Tibial nerve (tissue), 4 donors: ENCODE data around the gene CHCHD10. TPM values are rescaled to one million over a fixed set of nuclear protein-coding genes. Genes with fewer than 3 reads are reported as not detected.

Experiments
- DNase-seq, 2 donors: peaks; one replicate each; pipeline ENCODE4 v3.0.0-alpha.2; 2019; ENCODE audit warnings: low spot score in 2 of 2
- H3K27ac ChIP-seq, 4 donors: fragments of 200-600 bp; sonication (generic) in 3 of 4; one replicate each; pipeline ENCODE4 v1.5.1; 2017 to 2019; ENCODE audit warnings: mild to moderate bottlenecking in 1 of 4
- H3K27me3 ChIP-seq, 2 donors: fragments of 200-600 bp; sonication (generic) in 1 of 2; one replicate each; pipeline versions ENCODE4 v1.5.1 to v1.6.0; 2017 to 2019
- H3K36me3 ChIP-seq, 3 donors: fragments of 200-600 bp; sonication (generic); one replicate each; pipeline ENCODE4 v1.5.1; 2018 to 2019
- H3K4me1 ChIP-seq, 4 donors: fragments of 200-600 bp; sonication (generic) in 3 of 4; one replicate each; pipeline ENCODE4 v1.5.1; 2017 to 2019
- H3K4me3 ChIP-seq, 4 donors: fragments of 200-600 bp; sonication (generic) in 3 of 4; one replicate each; pipeline ENCODE4 v1.5.1; 2017 to 2019; ENCODE audit warnings: mild to moderate bottlenecking in 1 of 4, moderate library complexity in 1 of 4
- H3K9me3 ChIP-seq, 4 donors: fragments of 200-600 bp; sonication (generic) in 3 of 4; one replicate each; pipeline ENCODE4 v1.5.1; 2017 to 2019
- CTCF ChIP-seq, 5 experiments: fragments of 200-600 bp in 3 of 5; fragments of 450-650 bp in 2 of 5; sonication (generic) in 3 of 5; IDR thresholded peaks; one replicate each; pipeline ENCODE4 v1.5.1; 2016 to 2019; ENCODE audit warnings: antibody characterized with exemption in 5 of 5, mild to moderate bottlenecking in 3 of 5, moderate library complexity in 2 of 5
- EP300 ChIP-seq, 2 donors: sonication (generic); formaldehyde crosslinking; IDR thresholded peaks; one replicate each; pipeline ENCODE4 v1.6.1; 2017; ENCODE audit warnings: antibody characterized with exemption in 2 of 2, mild to moderate bottlenecking in 1 of 2
- POLR2A ChIP-seq, 2 donors: fragments of 450-650 bp; IDR thresholded peaks; one replicate each; pipeline ENCODE4 v1.6.1; 2017; ENCODE audit warnings: antibody characterized with exemption in 2 of 2, mild to moderate bottlenecking in 2 of 2, moderate library complexity in 2 of 2
- WGBS, 2 donors: methylation state at CpG; one replicate each; pipeline ENCODE4 v1.1.5; 2018; 5-methylcytosine and 5-hydroxymethylcytosine counted together
- total RNA-seq, 4 donors: library from RNA; depleted of rRNA; stranded (reverse); fragments of >200 nt; gene quantifications; one replicate each; pipeline ENCODE4 v1.1.0, GENCODE V29; 2016

Gene CHCHD10
- total RNA-seq, 4 donors from 2014 or later = 3.7 to 14.0 (median 9.6) TPM; not detected in 1

- H3K4me1 ChIP-seq = peaks cover 0 to 27% (median 11%) of the 10 kb centered on the region in 4 donors
- WGBS, 2 donors = 88 to 93% methylated on average over 15 to 20 of the region's 20 CpGs
- H3K4me3 ChIP-seq = no peak overlapping the region
- H3K27me3 ChIP-seq = no peaks in the 10 kb centered on the region
- DNase-seq = no peak
- peaks cover 0 to 5% (median 0%) of the 10 kb centered on the region in 3 donors for H3K36me3 ChIP-seq
- H3K9me3 ChIP-seq = no peaks in the 10 kb centered on the region
- TF ChIP-seq POLR2A (IDR thresholded peaks at IDR 0.05) (no peak), EP300 (IDR thresholded peaks at IDR 0.05) (no peak), CTCF (IDR thresholded peaks at IDR 0.05) (no peak)
- H3K27ac ChIP-seq = peak overlapping the region in 1 of 4 donors; percentile 56
Measured at GRCh38 chr22:23780146-23780748, 12.5 kb upstream of the CHCHD10 start.

GRCh38 chr22:23779731-23780130 lies 12.0 kb upstream of the CHCHD10 start:
- Histone ChIP-seq H3K27ac (no peak overlapping the region), H3K4me3 (no peak overlapping the region), H3K4me1 (peaks cover 0 to 32% (median 11%) of the 10 kb centered on the region in 4 donors), H3K9me3 (no peaks in the 10 kb centered on the region), H3K36me3 (peaks cover 0 to 5% (median 0%) of the 10 kb centered on the region in 3 donors), H3K27me3 (no peaks in the 10 kb centered on the region)
- TF ChIP-seq POLR2A (IDR thresholded peaks at IDR 0.05) (no peak), EP300 (IDR thresholded peaks at IDR 0.05) (no peak), CTCF (IDR thresholded peaks at IDR 0.05) (no peak)
- DNase-seq = no peak
- 91 to 94% methylated on average over 3 to 5 of the region's 5 CpGs for WGBS, 2 donors

- H3K9me3 ChIP-seq = no peaks in the 10 kb centered on the region
Measured at GRCh38 chr22:23779083-23779482, 11.3 kb upstream of the CHCHD10 start.

GRCh38 chr22:23778577-23778900 lies 10.8 kb upstream of the CHCHD10 start:
- Histone ChIP-seq H3K4me1 (peaks cover 0 to 43% (median 16%) of the 10 kb centered on the region in 4 donors), H3K27ac (no peak overlapping the region), H3K4me3 (no peak overlapping the region), H3K36me3 (peaks cover 0 to 5% (median 0%) of the 10 kb centered on the region in 3 donors), H3K9me3 (no peaks in the 10 kb centered on the region), H3K27me3 (no peaks in the 10 kb centered on the region)
- TF ChIP-seq CTCF (IDR thresholded peaks at IDR 0.05) (no peak), POLR2A (IDR thresholded peaks at IDR 0.05) (no peak), EP300 (IDR thresholded peaks at IDR 0.05) (no peak)
- DNase-seq = no peak
- WGBS, 2 donors = 72 to 78% methylated on average over 3 of the region's 3 CpGs

More at GRCh38 chr22:23779083-23779482, 11.3 kb upstream of the CHCHD10 start:
- WGBS, 2 donors = 80 to 88% methylated on average over 3 to 9 of the region's 16 CpGs
- DNase-seq = no peak
- Histone ChIP-seq H3K4me1 (peaks cover 0 to 37% (median 13%) of the 10 kb centered on the region in 4 donors), H3K27ac (no peak overlapping the region), H3K27me3 (no peaks in the 10 kb centered on the region), H3K36me3 (peaks cover 0 to 5% (median 0%) of the 10 kb centered on the region in 3 donors), H3K4me3 (no peak overlapping the region)
- TF ChIP-seq CTCF (IDR thresholded peaks at IDR 0.05) = no peak
- TF ChIP-seq EP300 (IDR thresholded peaks at IDR 0.05) = no peak
- no peak for TF ChIP-seq POLR2A (IDR thresholded peaks at IDR 0.05)

- H3K36me3 ChIP-seq = peaks cover 0 to 5% (median 0%) of the 10 kb centered on the region in 3 donors
- no peaks in the 10 kb centered on the region for H3K9me3 ChIP-seq
- DNase-seq = no peak
- no peaks in the 10 kb centered on the region for H3K27me3 ChIP-seq
- TF ChIP-seq EP300 (IDR thresholded peaks at IDR 0.05) (no peak), POLR2A (IDR thresholded peaks at IDR 0.05) (no peak), CTCF (IDR thresholded peaks at IDR 0.05) (no peak)
- WGBS, 2 donors = 66 to 80% methylated on average over 7 to 11 of the region's 11 CpGs
- H3K27ac ChIP-seq = peak overlapping the region in 2 of 4 donors; percentile 4 to 11
- no peak overlapping the region for H3K4me3 ChIP-seq
- H3K4me1 ChIP-seq = peaks cover 0 to 48% (median 22%) of the 10 kb centered on the region in 4 donors
Measured at GRCh38 chr22:23777776-23778576, 10.2 kb upstream of the CHCHD10 start.
